Omental fat pad (tissue), 4 donors: ENCODE measurements around the gene CDKN3. TPM values are rescaled to one million over a fixed set of nuclear protein-coding genes. Genes with fewer than 3 reads are reported as not detected.

Experiments used
- ATAC-seq: fragments of 150-250 bp; one replicate; pipeline ENCODE4 v1.9.1; 2016; ENCODE audit warnings: mild to moderate bottlenecking, moderate library complexity; ENCODE audit not compliant: low FRiP score
- DNase-seq: peaks from one replicate; pipeline ENCODE4 v3.0.0-alpha.2; 2019; ENCODE audit warnings: low spot score
- total RNA-seq, 4 donors: library from RNA; depleted of rRNA; stranded (reverse); fragments of >200 nt; gene quantifications; one replicate each; pipeline ENCODE4 v1.1.0, GENCODE V29; 2016
- TF ChIP-seq, protein P1 (sequence below), 3 donors: fragments of 450-650 bp; IDR thresholded peaks; one replicate each; pipeline ENCODE4 v1.5.1; 2016 to 2017; ENCODE audit warnings: antibody characterized with exemption in 3 of 3, mild to moderate bottlenecking in 3 of 3, moderate library complexity in 2 of 3

CDKN3 gene
- total RNA-seq, 4 donors from 2014 or later = 0.94 to 7.6 (median 4.2) TPM

DNA sequence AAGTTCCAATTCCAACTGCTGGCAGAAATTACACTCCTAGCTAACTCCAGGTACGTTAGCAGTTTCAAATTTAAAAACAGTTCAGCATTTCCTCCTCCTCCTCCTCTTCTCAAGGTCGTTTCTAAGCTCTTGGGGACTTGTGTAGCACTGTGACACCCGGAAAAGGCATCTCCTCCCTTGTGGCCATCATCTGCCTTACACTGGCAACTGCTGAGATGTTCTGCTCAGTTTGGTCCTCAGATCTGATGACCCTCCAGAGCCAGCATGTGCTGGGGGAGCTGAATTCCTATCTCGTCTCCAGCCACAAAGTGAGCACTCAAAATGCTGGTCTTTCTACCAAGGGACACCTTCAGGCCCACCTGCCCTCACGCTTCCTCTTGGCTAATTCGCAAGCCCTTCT, 43.5 kb upstream of the CDKN3 start:
- DNase-seq (no peak), ATAC-seq (no peak)
- TF ChIP-seq, protein P1, sequence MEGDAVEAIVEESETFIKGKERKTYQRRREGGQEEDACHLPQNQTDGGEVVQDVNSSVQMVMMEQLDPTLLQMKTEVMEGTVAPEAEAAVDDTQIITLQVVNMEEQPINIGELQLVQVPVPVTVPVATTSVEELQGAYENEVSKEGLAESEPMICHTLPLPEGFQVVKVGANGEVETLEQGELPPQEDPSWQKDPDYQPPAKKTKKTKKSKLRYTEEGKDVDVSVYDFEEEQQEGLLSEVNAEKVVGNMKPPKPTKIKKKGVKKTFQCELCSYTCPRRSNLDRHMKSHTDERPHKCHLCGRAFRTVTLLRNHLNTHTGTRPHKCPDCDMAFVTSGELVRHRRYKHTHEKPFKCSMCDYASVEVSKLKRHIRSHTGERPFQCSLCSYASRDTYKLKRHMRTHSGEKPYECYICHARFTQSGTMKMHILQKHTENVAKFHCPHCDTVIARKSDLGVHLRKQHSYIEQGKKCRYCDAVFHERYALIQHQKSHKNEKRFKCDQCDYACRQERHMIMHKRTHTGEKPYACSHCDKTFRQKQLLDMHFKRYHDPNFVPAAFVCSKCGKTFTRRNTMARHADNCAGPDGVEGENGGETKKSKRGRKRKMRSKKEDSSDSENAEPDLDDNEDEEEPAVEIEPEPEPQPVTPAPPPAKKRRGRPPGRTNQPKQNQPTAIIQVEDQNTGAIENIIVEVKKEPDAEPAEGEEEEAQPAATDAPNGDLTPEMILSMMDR (IDR thresholded peaks at IDR 0.05) = no peak

DNA sequence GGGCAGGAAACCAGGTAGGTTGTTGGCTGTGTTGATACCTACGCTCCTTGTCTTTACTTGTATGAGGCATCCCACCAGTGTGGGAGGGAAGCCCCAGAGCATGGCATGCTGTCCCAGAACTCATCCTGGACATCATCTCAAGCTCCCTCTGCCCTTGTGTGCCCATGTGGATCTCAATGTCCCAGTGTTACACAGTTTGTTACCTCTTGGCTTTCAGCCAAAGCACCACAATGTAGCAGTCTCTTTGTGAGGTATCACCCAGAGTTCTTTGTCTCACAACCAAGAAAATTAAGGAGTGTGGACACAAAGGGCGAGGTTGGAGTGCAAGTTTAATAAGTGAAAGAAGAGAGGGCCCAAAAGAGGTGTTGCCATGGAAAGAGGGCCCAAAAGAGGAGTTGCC, 43.1 kb upstream of the CDKN3 start:
- DNase-seq = no peak
- ATAC-seq = no peak
- TF ChIP-seq, protein P1 (IDR thresholded peaks at IDR 0.05) = no peak

DNA sequence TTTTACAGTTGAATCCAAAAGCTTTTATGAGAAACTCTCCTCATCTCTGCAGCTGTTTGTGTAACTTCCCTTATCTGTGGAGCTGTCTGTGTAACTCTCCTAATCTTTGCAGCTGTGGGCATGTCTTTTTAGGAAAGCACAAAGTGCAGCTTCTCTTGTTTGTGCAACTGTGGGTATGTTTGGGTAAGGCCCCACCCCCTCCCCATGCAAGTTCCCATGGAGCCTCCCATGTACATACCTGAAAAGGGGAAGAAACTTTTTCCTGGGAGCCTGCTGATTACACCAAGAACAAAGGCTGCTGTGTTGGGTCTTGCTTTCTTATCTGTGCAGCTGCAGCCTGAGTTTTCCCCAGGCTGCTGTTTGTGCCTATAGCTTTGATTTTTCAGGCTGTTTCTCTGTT, 42.7 kb upstream of the CDKN3 start:
- ATAC-seq (no peak), DNase-seq (no peak)
- TF ChIP-seq, protein P1 (IDR thresholded peaks at IDR 0.05) = no peak

DNA sequence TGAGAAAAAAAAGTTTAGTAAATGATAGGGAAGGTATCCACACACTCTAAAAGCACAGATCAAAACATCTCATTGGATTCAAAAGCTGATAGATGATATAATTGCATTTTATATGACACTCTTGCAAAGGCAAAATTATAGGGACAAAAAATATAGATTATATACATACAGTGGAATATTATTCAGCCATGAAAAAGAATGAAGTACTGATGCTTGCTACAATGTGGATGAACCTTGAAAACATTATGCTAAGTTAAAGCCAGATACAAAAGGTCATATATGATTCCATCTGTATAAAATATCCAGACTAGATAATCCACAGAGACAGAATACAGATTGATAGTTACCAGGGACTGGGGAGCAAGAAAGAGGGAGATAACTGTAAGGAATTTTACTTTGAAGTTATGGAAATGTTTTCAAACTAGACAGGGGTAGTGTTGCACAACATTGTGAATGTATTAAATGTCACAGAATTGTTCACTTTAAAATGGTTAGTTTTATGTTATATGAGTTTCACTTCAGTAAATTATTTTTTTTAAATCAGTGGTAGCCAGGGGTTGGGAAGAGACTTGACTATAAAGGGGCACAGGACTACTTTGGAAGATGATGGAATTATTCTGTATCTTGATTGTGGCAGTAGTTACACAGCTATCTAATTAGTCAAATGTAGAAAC, 41.7 kb upstream of the CDKN3 start:
- DNase-seq = no peak
- ATAC-seq = no peak
- TF ChIP-seq, protein P1 (IDR thresholded peaks at IDR 0.05) = no peak

DNA sequence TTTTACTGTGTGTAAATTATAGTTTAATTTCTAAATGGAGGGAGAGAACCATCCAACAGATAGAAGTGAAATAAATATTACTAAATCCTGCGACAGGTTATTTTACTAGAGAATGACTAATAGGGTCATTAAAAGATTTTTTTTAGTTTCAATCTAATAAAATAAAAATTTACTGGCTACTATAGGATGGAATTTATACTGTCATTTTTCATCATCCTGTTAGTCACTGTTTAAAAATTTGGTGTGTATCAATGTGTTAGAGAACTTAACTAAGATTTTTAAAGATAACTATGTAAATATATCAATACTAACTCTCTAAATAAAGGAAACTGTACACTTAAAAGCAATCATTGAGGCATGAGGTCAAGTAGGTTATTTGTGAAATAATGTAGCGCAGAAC, 41.1 kb upstream of the CDKN3 start:
- DNase-seq (no peak), ATAC-seq (no peak)
- TF ChIP-seq, protein P1 (IDR thresholded peaks at IDR 0.05) = no peak

DNA sequence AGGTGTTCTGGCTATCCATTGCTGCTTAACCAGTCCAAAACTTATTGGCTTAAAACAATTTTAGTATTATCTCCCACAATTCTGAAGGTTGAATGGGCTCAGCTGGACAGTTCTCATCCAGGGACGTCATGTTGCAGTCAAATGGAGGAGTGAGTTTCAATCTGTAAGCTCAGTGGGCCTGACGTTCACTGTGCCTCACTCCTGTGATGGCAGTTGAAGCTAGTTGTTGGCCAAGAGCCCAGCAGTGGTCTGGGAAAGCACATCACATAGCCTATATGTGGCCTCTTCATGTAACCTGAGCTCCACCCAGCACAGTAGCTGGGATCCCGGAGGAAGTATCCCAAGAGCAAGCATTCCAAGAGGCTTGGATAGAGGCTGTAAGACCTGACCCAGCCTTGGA, 40.6 kb upstream of the CDKN3 start:
- no peak for ATAC-seq
- no peak for DNase-seq
- TF ChIP-seq, protein P1 (IDR thresholded peaks at IDR 0.05) = no peak

DNA sequence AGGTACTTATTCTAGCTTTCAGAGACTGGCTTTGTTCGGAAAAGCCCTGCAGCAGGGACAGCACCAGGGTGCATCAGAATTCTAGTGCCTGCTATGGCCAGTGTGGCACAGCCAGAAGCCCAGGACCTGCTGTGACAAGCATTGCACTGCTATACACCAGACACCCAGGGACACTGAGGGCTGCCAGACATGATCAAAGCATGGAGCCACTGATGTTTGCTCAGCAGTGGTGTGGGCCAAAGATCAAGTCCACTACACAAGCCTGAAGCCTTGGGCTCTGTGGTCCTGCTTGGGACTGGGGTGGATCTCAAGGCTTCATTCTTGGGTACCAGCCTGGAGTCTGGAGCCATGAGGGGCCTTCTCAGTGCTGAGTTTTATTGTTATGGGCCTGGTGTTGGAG, 36.1 kb upstream of the CDKN3 start:
- TF ChIP-seq, protein P1 (IDR thresholded peaks at IDR 0.05) = no peak
- no peak for ATAC-seq
- no peak for DNase-seq
